ENCODE measurements around the gene TEN1. TPM values are rescaled to one million over a fixed set of nuclear protein-coding genes. Genes with fewer than 3 reads are reported as not detected.

TEN1 gene, protein sequence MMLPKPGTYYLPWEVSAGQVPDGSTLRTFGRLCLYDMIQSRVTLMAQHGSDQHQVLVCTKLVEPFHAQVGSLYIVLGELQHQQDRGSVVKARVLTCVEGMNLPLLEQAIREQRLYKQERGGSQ
- 13.0 and 20.4 TPM in 2 replicates for total RNA-seq

GRCh38 chr17:75978938-75979704 is at the start of gene TEN1, which contains the start of gene ACOX1:
Gene TEN1 (plus strand): TSS chr17:75979240. CDS start chr17:75986193, 6,953 bp downstream.
Gene ACOX1 (minus strand): TSS chr17:75979166. CDS start chr17:75979073, 93 bp downstream.

GRCh38 chr17:75940727-75941441 is 38.2 kb upstream of the TEN1 start, which contains the start of gene FBF1:
Gene FBF1 (minus strand): TSS chr17:75941042. CDS start chr17:75938149, 2,893 bp downstream.

DNA sequence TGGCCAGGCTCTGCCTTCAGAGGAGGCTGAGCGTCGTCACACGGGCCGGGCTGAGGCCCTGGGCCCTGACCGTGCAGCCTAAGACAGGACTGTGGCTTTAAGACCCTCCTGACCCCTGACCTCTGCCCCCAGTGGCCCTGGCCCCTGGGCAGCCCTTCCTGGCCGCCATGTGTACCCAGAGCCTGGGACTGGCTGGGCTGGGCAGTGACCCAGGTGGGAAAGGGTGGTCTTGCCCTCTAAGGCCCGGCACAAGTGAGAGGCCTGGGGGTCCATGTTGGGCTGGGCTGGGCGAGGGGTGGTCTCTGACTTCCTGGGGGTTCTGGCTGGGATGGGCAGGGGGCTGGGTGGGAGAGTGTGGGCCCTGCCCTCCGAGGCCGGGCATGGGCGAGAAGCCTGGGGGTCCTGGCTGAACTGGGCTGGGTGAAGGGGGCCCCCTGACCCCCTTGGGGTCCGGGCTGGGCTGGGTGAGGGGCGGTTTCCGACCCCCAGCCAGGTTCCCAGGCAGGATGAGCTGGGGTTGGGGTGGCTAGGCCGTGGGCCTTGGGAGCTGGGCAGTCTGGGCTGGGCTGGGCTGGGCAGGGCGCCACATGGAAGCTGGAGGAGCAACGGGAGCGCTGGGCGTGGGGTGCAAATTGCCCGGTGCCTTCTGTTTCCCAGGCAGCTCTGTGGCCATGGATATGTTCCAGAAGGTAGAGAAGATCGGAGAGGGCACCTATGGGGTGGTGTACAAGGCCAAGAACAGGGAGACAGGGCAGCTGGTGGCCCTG is 21.9 kb downstream of the TEN1 start, which contains the start of gene CDK3:
TSS of gene CDK3 (plus strand) at position 101 of the 767 bp plus-strand sequence. CDS start at position 672, 571 bp downstream.

DNA sequence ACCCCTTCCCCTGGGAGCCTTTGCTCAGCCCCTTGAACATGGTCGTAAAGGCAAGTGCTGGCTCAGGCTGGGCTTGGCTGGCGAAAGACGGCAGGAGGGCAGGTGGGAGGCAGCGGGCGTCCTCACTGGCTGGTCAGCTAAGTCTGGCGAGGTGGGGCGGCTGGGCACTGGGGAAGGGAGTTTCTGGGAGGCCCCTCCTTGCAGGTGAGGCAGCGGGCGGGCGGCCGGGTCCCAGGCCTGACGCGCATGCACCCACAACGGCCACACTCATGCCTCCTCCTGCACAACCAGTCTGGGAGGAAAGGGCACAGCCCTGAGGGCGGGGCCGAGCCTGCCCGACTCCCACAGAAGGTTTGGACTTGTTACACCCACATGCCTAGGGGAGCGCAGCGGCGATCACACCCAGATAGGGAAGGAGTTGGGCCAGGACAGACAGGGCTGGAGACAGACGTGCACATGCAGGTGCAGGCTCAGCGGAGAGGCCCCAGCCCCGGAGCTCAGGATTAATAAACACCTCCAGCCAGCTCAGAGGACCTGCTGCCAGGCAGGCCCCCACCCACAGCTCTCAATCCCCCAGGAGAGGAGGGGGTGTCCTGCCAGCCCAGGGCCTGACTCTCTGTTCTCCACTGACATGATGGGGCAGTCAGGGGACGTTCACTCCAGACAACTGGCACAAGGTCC is 48.3 kb downstream of the TEN1 start, which contains the start of gene EVPL:
TSS of gene EVPL (minus strand) at position 148 of the 681 bp plus-strand sequence. CDS start at position 40, 108 bp downstream.

Other genes with a start within 250 kb of the TEN1 start
- gene GALK1, start 214.0 kb upstream of the TEN1 start, total RNA-seq = 28.9 and 35.3 TPM in 2 replicates
- gene UNK, start 194.4 kb upstream of the TEN1 start, total RNA-seq = 12.8 and 21.7 TPM in 2 replicates
- 9.6 and 10.1 TPM in 2 replicates for gene UNC13D, start 134.8 kb upstream of the TEN1 start, total RNA-seq
- 39.0 and 54.4 TPM in 2 replicates for gene WBP2, start 123.9 kb upstream of the TEN1 start, total RNA-seq
- 29.3 and 32.2 TPM in 2 replicates for gene TRIM47, start 100.7 kb upstream of the TEN1 start, total RNA-seq
- 28.1 and 28.6 TPM in 2 replicates for gene TRIM65, start 82.3 kb upstream of the TEN1 start, total RNA-seq
- gene MRPL38, start 74.4 kb upstream of the TEN1 start, total RNA-seq = 31.9 and 35.0 TPM in 2 replicates
- 10.6 and 11.6 TPM in 2 replicates for gene FBF1, start 38.2 kb upstream of the TEN1 start, total RNA-seq
- gene ACOX1, start 74 bp upstream of the TEN1 start, total RNA-seq = 30.5 and 33.6 TPM in 2 replicates
- gene CDK3, start 21.6 kb downstream of the TEN1 start, total RNA-seq = 0.56 TPM in 1 of 2 replicates, not detected in the other
- 101 and 120 TPM in 2 replicates for gene EVPL, start 48.1 kb downstream of the TEN1 start, total RNA-seq
- 39.3 and 53.4 TPM in 2 replicates for gene SRP68, start 93.3 kb downstream of the TEN1 start, total RNA-seq
- 0.14 and 0.78 TPM in 2 replicates for gene GALR2, start 95.5 kb downstream of the TEN1 start, total RNA-seq
- not detected in 2 replicates for gene ZACN, start 99.9 kb downstream of the TEN1 start, total RNA-seq
- 36.3 and 55.8 TPM in 2 replicates for gene EXOC7, start 124.5 kb downstream of the TEN1 start, total RNA-seq
- not detected in 2 replicates for gene FOXJ1, start 162.0 kb downstream of the TEN1 start, total RNA-seq

Measured in airway epithelial cell (primary cell).